Tibial artery (tissue), 4 donors: ENCODE data around the gene CCT5.

Experiments
- DNase-seq, 2 donors: peaks; one replicate each; pipeline ENCODE4 v3.0.0-alpha.2; 2019
- H3K27ac ChIP-seq, 2 donors: fragments of 200-600 bp; sonication (generic) in 1 of 2; 1 replicate in 1 of 2; 2 replicates in 1 of 2; pipeline ENCODE4 v1.5.1; 2018 to 2019; ENCODE audit warnings: mild to moderate bottlenecking in 1 of 2
- H3K27me3 ChIP-seq, 2 donors: fragments of 200-600 bp; sonication (generic) in 1 of 2; one replicate each; pipeline versions ENCODE4 v1.5.1 to v1.6.0; 2016 to 2019
- H3K36me3 ChIP-seq, 3 donors: fragments of 200-600 bp; sonication (generic) in 2 of 3; one replicate each; pipeline ENCODE4 v1.5.1; 2016 to 2019; ENCODE audit warnings: mild to moderate bottlenecking in 2 of 3
- H3K4me1 ChIP-seq, 4 donors: fragments of 200-600 bp; sonication (generic) in 2 of 4; 1 replicate in 3 of 4; 2 replicates in 1 of 4; pipeline ENCODE4 v1.5.1; 2016 to 2019
- H3K4me3 ChIP-seq, 2 donors: fragments of 200-600 bp; sonication (generic) in 1 of 2; 1 replicate in 1 of 2; 2 replicates in 1 of 2; pipeline ENCODE4 v1.5.1; 2018 to 2019; ENCODE audit warnings: mild to moderate bottlenecking in 2 of 2
- H3K9me3 ChIP-seq, 3 donors: fragments of 200-600 bp; sonication (generic) in 1 of 3; one replicate each; pipeline ENCODE4 v1.5.1; 2016 to 2019
- intact Hi-C: fragments of 100-400 bp; cut with DNase I; formaldehyde crosslinking; loops from one replicate; pipeline ENCODE4 v1.15.0; 2023; ENCODE audit warnings: low total_unique reads
- TF ChIP-seq, protein P1 (sequence below), 2 experiments: fragments of 200-600 bp in 1 of 2; fragments of 450-650 bp in 1 of 2; IDR thresholded peaks; one replicate each; pipeline ENCODE4 v1.5.1; 2017 to 2019; ENCODE audit warnings: antibody characterized with exemption in 2 of 2, mild to moderate bottlenecking in 1 of 2, moderate library complexity in 1 of 2

Gene CCT5

DNA sequence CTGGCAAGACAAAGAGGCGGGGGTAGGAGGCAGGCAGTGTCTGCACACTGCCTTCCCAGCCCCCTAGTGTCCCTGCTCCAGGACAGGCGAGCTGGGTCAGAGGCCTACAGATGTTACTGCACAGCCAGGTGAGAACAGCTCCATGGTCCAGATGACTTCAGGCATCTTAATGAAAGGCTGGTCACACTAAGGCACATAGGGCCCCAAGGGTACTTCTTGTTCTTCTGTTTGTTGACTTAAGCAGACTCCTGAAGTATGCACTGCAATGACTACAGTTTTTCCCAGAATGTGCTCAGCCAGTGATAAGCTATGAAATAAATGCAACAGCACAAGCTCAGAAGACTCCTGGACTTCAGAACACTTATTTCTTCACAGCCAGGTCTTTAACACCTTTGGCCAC, 27.8 kb upstream of the CCT5 start:
- intact Hi-C loops, result no loop called here
- no peak for DNase-seq
- Histone ChIP-seq H3K4me3 (no peak overlapping the region), H3K27me3 (no peaks in the 10 kb centered on the region), H3K27ac (no peak overlapping the region), H3K9me3 (peaks cover 0 to 13% (median 0%) of the 10 kb centered on the region in 3 donors), H3K36me3 (peaks cover 0 to 16% (median 9%) of the 10 kb centered on the region in 3 donors), H3K4me1 (no peaks in the 10 kb centered on the region)
- TF ChIP-seq, protein P1, sequence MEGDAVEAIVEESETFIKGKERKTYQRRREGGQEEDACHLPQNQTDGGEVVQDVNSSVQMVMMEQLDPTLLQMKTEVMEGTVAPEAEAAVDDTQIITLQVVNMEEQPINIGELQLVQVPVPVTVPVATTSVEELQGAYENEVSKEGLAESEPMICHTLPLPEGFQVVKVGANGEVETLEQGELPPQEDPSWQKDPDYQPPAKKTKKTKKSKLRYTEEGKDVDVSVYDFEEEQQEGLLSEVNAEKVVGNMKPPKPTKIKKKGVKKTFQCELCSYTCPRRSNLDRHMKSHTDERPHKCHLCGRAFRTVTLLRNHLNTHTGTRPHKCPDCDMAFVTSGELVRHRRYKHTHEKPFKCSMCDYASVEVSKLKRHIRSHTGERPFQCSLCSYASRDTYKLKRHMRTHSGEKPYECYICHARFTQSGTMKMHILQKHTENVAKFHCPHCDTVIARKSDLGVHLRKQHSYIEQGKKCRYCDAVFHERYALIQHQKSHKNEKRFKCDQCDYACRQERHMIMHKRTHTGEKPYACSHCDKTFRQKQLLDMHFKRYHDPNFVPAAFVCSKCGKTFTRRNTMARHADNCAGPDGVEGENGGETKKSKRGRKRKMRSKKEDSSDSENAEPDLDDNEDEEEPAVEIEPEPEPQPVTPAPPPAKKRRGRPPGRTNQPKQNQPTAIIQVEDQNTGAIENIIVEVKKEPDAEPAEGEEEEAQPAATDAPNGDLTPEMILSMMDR (IDR thresholded peaks at IDR 0.05), result no peak

DNA sequence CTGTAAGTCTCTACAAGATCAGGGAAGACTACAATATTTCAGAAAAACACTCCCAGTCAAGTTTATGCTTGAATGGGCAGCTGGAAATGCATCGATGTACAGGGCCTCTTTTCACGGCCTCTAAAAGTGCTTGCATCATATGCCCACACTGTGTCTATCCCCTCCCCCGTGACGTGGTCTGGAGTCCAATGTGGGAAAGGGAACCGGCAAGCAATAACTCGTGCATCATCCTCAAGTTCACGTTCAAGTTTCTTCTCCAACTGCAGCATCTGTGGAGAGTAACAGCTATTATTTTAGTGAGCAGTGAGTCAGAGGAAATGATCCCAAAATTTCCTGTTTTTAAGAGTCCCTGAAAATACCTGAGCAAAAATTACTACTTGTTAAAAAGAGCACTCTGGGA, 22.7 kb upstream of the CCT5 start:
- no peaks in the 10 kb centered on the region for H3K27me3 ChIP-seq
- DNase-seq, result no peak
- H3K9me3 ChIP-seq, result peaks cover 0 to 13% (median 0%) of the 10 kb centered on the region in 3 donors
- peaks cover 0 to 27% (median 9%) of the 10 kb centered on the region in 3 donors for H3K36me3 ChIP-seq
- H3K4me1 ChIP-seq, result no peaks in the 10 kb centered on the region
- intact Hi-C loops, result no loop called here
- TF ChIP-seq, protein P1 (IDR thresholded peaks at IDR 0.05), result no peak
- H3K27ac ChIP-seq, result no peak overlapping the region
- no peak overlapping the region for H3K4me3 ChIP-seq

DNA sequence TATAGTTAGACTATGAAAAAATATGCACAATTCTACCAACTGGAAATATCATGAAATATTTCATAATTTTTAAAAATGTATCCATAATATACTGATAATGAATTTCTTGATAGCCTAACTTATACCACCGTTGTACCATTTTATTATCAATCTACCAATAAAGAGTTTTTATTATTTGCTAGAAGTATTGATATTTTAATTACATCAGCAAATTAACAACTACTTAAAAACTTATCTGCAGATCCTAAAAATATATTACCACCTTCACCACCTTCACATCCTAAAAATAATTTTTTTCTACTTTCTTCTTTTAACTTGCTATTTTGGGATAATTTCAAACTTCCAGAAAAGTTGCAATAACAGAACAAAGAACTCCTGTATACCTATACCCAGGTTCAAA, 21.8 kb upstream of the CCT5 start:
- H3K4me1 ChIP-seq, result no peaks in the 10 kb centered on the region
- no peak for DNase-seq
- H3K4me3 ChIP-seq, result no peak overlapping the region
- H3K9me3 ChIP-seq, result peaks cover 0 to 13% (median 0%) of the 10 kb centered on the region in 3 donors
- intact Hi-C loops, result no loop called here
- H3K27me3 ChIP-seq, result no peaks in the 10 kb centered on the region
- H3K27ac ChIP-seq, result no peak overlapping the region
- TF ChIP-seq, protein P1 (IDR thresholded peaks at IDR 0.05), result no peak
- H3K36me3 ChIP-seq, result peaks cover 0 to 36% (median 9%) of the 10 kb centered on the region in 3 donors

DNA sequence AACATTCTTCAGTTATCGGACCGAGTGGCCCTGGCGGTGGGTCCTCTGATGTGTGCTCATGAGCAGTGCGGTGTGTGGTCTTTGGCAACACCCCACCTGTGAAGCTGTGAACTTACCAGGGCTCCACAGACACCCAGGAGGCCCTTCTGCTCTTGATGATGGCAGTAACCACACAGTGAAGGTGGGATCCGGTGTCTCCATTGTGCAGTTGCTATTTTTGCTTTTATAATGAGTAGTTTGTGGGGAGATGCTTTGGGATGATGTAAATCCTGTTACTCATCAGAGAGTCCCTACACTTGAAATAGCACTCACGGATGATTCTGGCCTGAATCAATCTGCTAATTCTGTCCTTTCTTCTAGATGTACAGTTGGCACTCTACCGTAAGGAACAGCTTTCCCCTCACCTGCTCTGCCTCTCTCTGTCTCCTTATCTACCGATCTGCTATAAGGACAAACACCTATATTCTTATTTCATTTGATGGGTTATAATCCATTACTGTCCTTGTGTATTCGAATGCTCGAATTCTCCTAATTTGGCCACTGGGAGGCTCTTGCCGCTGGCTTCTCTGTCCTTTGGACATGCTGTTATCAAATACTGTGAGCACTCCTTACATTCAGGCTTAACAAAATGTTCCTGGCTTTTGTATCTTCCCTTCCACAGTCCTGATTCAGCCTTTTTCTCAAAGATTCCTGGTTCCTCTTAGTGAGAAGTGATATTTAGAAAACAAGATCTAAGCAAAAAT, 20.6 kb upstream of the CCT5 start:
- no peak overlapping the region for H3K27ac ChIP-seq
- H3K27me3 ChIP-seq, result no peaks in the 10 kb centered on the region
- intact Hi-C loops, result no loop called here
- H3K36me3 ChIP-seq, result peaks cover 0 to 38% (median 9%) of the 10 kb centered on the region in 3 donors
- no peak for DNase-seq
- TF ChIP-seq, protein P1 (IDR thresholded peaks at IDR 0.05), result no peak
- no peak overlapping the region for H3K4me3 ChIP-seq
- H3K4me1 ChIP-seq, result no peaks in the 10 kb centered on the region
- peaks cover 0 to 8% (median 0%) of the 10 kb centered on the region in 3 donors for H3K9me3 ChIP-seq

- Histone ChIP-seq H3K27me3 (no peaks in the 10 kb centered on the region), H3K4me3 (no peak overlapping the region), H3K4me1 (no peaks in the 10 kb centered on the region), H3K9me3 (no peaks in the 10 kb centered on the region), H3K36me3 (peaks cover 0 to 41% (median 5%) of the 10 kb centered on the region in 3 donors), H3K27ac (no peak overlapping the region)
- intact Hi-C loops, result no loop called here
- TF ChIP-seq, protein P1 (IDR thresholded peaks at IDR 0.05), result no peak
- DNase-seq, result no peak
Observed at GRCh38 chr5:10232386-10232785, 17.7 kb upstream of the CCT5 start.
